OCI-M1 (cell line): ENCODE measurements around the gene SYMPK.
A peak's percentile ranks its signal among the peaks of the same experiment; 100 is the strongest.
"Not testable (repeated sequence)": the region's sequence is repeated elsewhere in the genome, so short reads cannot be mapped to it uniquely, and the experiment has no call there.

Experiments
- DNase-seq: peaks from one replicate; lab custom pipeline; 2025; lab: John Stamatoyannopoulos, UW

Gene SYMPK

GRCh38 chr19:45804140-45804958, 58.6 kb downstream of the SYMPK start:
- DNase-seq: no peak

GRCh38 chr19:45801603-45802175, 61.3 kb downstream of the SYMPK start:
- no peak for DNase-seq

- no peak for DNase-seq
Observed at GRCh38 chr19:45800070-45800553, 62.8 kb downstream of the SYMPK start.

- DNase-seq: not testable (repeated sequence)
Observed at GRCh38 chr19:45799541-45799940, 63.4 kb downstream of the SYMPK start.

GRCh38 chr19:45798995-45799517, 63.9 kb downstream of the SYMPK start:
- DNase-seq: peak; percentile 79

- no peak for DNase-seq
Observed at GRCh38 chr19:45794627-45795026, 68.3 kb downstream of the SYMPK start.

GRCh38 chr19:45793876-45794275, 69.1 kb downstream of the SYMPK start:
- no peak for DNase-seq

GRCh38 chr19:45793178-45793564, 69.8 kb downstream of the SYMPK start:
- DNase-seq: no peak

GRCh38 chr19:45792470-45793177, 70.3 kb downstream of the SYMPK start, which contains the start of gene DMWD:
Gene DMWD, minus strand, starts transcription at chr19:45792845. Its CDS starts 89 bp downstream, at chr19:45792756.
- peak; percentile 99 for DNase-seq

GRCh38 chr19:45791744-45792469, 71.0 kb downstream of the SYMPK start:
- no peak for DNase-seq

GRCh38 chr19:45790942-45791341, 72.0 kb downstream of the SYMPK start:
- DNase-seq: peak; percentile 74

- no peak for DNase-seq
Observed at GRCh38 chr19:45789035-45789786, 73.7 kb downstream of the SYMPK start.

GRCh38 chr19:45786533-45786894, 76.4 kb downstream of the SYMPK start:
- DNase-seq: no peak

- no peak for DNase-seq
Observed at GRCh38 chr19:45785781-45786532, 77.0 kb downstream of the SYMPK start.

GRCh38 chr19:45785097-45785496, 77.8 kb downstream of the SYMPK start:
- no peak for DNase-seq

GRCh38 chr19:45784096-45784495, 78.9 kb downstream of the SYMPK start:
- no peak for DNase-seq

GRCh38 chr19:45782820-45783785, 79.8 kb downstream of the SYMPK start:
- no peak for DNase-seq

GRCh38 chr19:45782162-45782691, 80.7 kb downstream of the SYMPK start, which contains the start of gene DMPK:
Gene DMPK, minus strand, starts transcription at chr19:45782490. Its CDS starts 138 bp downstream, at chr19:45782352.
- no peak for DNase-seq
